Measurements from ENCODE around the gene MYBBP1A.

- TF ChIP-seq CTCF (IDR thresholded peaks at IDR 0.05 in 4 of 5, conservative IDR thresholded peaks at IDR 0.05 in 1 of 5) (no peak), POLR2A (IDR thresholded peaks at IDR 0.05) (no peak)
Observed at GRCh38 chr17:4507361-4508111, 47.6 kb downstream of the MYBBP1A start.
